Loucy (cell line): ENCODE measurements around the gene STRADB.

ENCODE experiments used
- H2AFZ ChIP-seq: fragments of 200-600 bp; sonication (generic); 2 replicates; pipeline ENCODE4 v1.6.0; 2016; ENCODE audit warnings: antibody characterized with exemption, mild to moderate bottlenecking, low read length, moderate library complexity
- H3F3A ChIP-seq: fragments of 200-600 bp; 2 replicates; pipeline ENCODE4 v1.6.0; 2016; ENCODE audit warnings: antibody characterized with exemption, low read depth, mild to moderate bottlenecking
- H3K27me3 ChIP-seq: fragments of 200-600 bp; sonication (generic); 2 replicates; pipeline ENCODE4 v1.6.1; 2014; ENCODE audit warnings: low read length, mild to moderate bottlenecking; ENCODE audit not compliant: insufficient read depth, poor library complexity, severe bottlenecking
- H3K36me3 ChIP-seq: fragments of 200-600 bp; sonication (generic); 2 replicates; pipeline ENCODE4 v1.6.1; 2016; ENCODE audit warnings: low read length; ENCODE audit not compliant: insufficient read depth
- H3K4me1 ChIP-seq: fragments of 200-600 bp; sonication (generic); 2 replicates; pipeline ENCODE4 v1.5.1; 2014; ENCODE audit warnings: low read length, mild to moderate bottlenecking; ENCODE audit not compliant: insufficient read depth, poor library complexity, severe bottlenecking
- H3K4me2 ChIP-seq: fragments of 200-600 bp; sonication (generic); 2 replicates; pipeline ENCODE4 v1.6.0; 2014; ENCODE audit warnings: antibody characterized with exemption, low read length, low read depth, mild to moderate bottlenecking; ENCODE audit not compliant: poor library complexity, severe bottlenecking
- H3K4me3 ChIP-seq: fragments of 200-600 bp; sonication (generic); 2 replicates; pipeline ENCODE4 v1.5.1; 2014; ENCODE audit warnings: low read length, mild to moderate bottlenecking, mixed read lengths; ENCODE audit not compliant: poor library complexity, severe bottlenecking
- H3K79me2 ChIP-seq: fragments of 200-600 bp; sonication (generic); 2 replicates; pipeline ENCODE4 v1.6.1; 2014; ENCODE audit warnings: low read length; ENCODE audit not compliant: insufficient read depth
- H3K9ac ChIP-seq: fragments of 200-600 bp; sonication (generic); 2 replicates; pipeline ENCODE4 v1.6.0; 2014; ENCODE audit warnings: mild to moderate bottlenecking, low read depth, low read length, moderate library complexity; ENCODE audit not compliant: poor library complexity, severe bottlenecking
- H3K9me2 ChIP-seq: fragments of 200-600 bp; sonication (generic); replicated peaks from 2 replicates; pipeline ENCODE4 v1.6.1; 2016; ENCODE audit warnings: low read depth, low read length, mixed read lengths
- H3K9me3 ChIP-seq: fragments of 200-600 bp; sonication (generic); 2 replicates; pipeline ENCODE4 v1.6.1; 2014; ENCODE audit warnings: mild to moderate bottlenecking, antibody characterized with exemption, low read length, low read depth; ENCODE audit not compliant: insufficient read depth
- H4K20me1 ChIP-seq: fragments of 200-600 bp; sonication (generic); 2 replicates; pipeline ENCODE4 v1.6.0; 2014; ENCODE audit warnings: antibody characterized with exemption, low read length, mild to moderate bottlenecking; ENCODE audit not compliant: insufficient read depth, poor library complexity, severe bottlenecking
- EZH2phosphoT487 ChIP-seq: fragments of 200-600 bp; IDR thresholded peaks from 2 replicates; pipeline ENCODE4 v1.6.1; 2018; ENCODE audit warnings: antibody characterized with exemption, mild to moderate bottlenecking, moderate library complexity, borderline replicate concordance
- TF ChIP-seq, protein P1 (sequence below): fragments of 200-600 bp; sonication (generic); conservative IDR thresholded peaks from 2 replicates; pipeline ENCODE4 v1.5.1; 2014; ENCODE audit warnings: mild to moderate bottlenecking, antibody characterized with exemption, low read length

Gene STRADB

DNA sequence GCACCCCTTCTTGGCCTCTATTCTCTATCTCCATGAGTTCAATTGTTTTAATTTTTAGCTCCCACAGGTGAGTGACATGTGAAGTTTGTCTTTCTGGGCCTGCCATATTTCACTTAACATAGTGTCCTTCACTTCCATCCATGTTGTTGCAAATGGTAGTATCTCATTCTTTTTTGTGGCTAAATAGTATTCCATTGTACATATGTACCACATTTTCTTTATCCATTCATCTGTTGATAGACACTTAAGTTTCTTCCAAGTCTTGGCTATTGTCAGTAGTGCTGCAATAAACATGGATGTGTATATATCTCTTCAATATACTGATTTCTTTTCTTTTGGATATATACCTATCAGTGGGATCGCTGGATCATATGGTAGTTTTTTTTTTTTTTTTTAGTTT, 9.0 kb downstream of the STRADB start:
- no peak overlapping the region for H3K4me2 ChIP-seq
- no peak overlapping the region for H3K9ac ChIP-seq
- H3F3A ChIP-seq, result no peaks in the 10 kb centered on the region
- no peaks in the 10 kb centered on the region for H3K4me1 ChIP-seq
- H3K9me2 ChIP-seq, result no peaks in the 10 kb centered on the region
- no peaks in the 10 kb centered on the region for H3K9me3 ChIP-seq
- H2AFZ ChIP-seq, result no peak overlapping the region
- H3K79me2 ChIP-seq, result no peaks in the 10 kb centered on the region
- H3K27me3 ChIP-seq, result no peaks in the 10 kb centered on the region
- H3K36me3 ChIP-seq, result no peaks in the 10 kb centered on the region; the same call in 1 of the 2 replicates
- H4K20me1 ChIP-seq, result no peaks in the 10 kb centered on the region
- no peak overlapping the region for H3K4me3 ChIP-seq
- TF ChIP-seq, protein P1, sequence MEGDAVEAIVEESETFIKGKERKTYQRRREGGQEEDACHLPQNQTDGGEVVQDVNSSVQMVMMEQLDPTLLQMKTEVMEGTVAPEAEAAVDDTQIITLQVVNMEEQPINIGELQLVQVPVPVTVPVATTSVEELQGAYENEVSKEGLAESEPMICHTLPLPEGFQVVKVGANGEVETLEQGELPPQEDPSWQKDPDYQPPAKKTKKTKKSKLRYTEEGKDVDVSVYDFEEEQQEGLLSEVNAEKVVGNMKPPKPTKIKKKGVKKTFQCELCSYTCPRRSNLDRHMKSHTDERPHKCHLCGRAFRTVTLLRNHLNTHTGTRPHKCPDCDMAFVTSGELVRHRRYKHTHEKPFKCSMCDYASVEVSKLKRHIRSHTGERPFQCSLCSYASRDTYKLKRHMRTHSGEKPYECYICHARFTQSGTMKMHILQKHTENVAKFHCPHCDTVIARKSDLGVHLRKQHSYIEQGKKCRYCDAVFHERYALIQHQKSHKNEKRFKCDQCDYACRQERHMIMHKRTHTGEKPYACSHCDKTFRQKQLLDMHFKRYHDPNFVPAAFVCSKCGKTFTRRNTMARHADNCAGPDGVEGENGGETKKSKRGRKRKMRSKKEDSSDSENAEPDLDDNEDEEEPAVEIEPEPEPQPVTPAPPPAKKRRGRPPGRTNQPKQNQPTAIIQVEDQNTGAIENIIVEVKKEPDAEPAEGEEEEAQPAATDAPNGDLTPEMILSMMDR, result no peak
- TF ChIP-seq EZH2phosphoT487, result no peak

DNA sequence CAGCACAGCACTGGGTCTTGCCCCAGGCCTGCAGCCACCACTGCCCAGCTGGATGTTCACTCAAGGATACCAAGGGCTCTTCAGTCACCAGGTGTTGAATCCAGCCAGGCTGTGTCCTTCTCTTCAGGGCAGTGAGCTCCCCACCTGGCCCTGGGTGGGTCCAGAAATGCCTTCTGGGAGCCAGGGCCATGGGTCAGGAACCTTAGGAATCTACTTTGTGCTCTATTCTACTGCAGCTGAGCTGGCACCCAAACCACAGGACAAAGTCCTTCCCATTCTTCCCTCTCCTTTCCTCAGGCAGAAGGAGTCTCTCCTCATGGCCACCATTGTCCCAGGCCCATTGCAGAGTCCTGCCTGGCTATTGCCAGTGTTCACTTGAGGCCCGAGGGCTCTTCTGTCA, 13.0 kb downstream of the STRADB start:
- H3K9me3 ChIP-seq, result no peaks in the 10 kb centered on the region
- H3K4me2 ChIP-seq, result no peak overlapping the region
- H3F3A ChIP-seq, result no peaks in the 10 kb centered on the region
- H3K9me2 ChIP-seq, result no peaks in the 10 kb centered on the region
- no peaks in the 10 kb centered on the region for H3K4me1 ChIP-seq
- H3K9ac ChIP-seq, result no peak overlapping the region
- TF ChIP-seq, protein P1, result no peak
- no peak for TF ChIP-seq EZH2phosphoT487
- no peaks in the 10 kb centered on the region for H3K79me2 ChIP-seq
- no peak overlapping the region for H3K4me3 ChIP-seq
- H2AFZ ChIP-seq, result no peak overlapping the region
- no peaks in the 10 kb centered on the region; the same call in 1 of the 2 replicates for H3K36me3 ChIP-seq
- no peaks in the 10 kb centered on the region for H3K27me3 ChIP-seq
- no peaks in the 10 kb centered on the region for H4K20me1 ChIP-seq

DNA sequence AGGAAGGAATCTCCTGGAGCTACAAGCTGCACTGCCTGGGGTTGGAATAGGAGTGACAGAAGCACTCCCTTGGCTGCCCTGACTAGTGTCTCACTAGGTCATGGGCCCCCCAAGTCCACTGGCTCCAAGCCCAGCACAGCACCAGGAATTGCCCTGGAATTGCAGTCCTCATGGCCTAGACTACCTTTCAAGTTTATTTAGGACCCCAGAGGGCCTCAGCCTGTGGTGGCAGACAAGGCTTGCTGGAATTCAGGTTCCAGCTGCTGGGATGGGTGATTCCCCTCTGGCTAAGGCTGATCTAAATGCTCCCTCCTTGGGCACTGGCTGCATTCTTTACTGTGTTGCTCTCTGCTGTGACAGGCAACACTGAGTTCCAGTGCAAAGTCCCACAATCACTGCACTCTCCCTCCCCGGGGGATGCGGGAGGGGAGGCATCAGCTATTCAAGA, 14.0 kb downstream of the STRADB start:
- Histone ChIP-seq H3K4me2 (no peak overlapping the region), H2AFZ (no peak overlapping the region), H3K36me3 (no peaks in the 10 kb centered on the region; the same call in 1 of the 2 replicates), H3K9ac (no peak overlapping the region), H3K9me3 (no peaks in the 10 kb centered on the region), H3K9me2 (no peaks in the 10 kb centered on the region), H3K4me1 (no peaks in the 10 kb centered on the region), H3F3A (no peaks in the 10 kb centered on the region), H3K79me2 (no peaks in the 10 kb centered on the region), H3K27me3 (no peaks in the 10 kb centered on the region), H4K20me1 (no peaks in the 10 kb centered on the region), H3K4me3 (no peak overlapping the region)
- TF ChIP-seq EZH2phosphoT487, result no peak
- TF ChIP-seq, protein P1, result no peak
